Measurements from ENCODE around the gene MYLK2. TPM values are rescaled to one million over a fixed set of nuclear protein-coding genes. Genes with fewer than 3 reads are reported as not detected.

MYLK2 gene
- total and polyA plus RNA-seq, 9 donors = 0.08 to 0.35 (median 0.20) TPM; not detected in 6

- H3K36me3 ChIP-seq = no peaks in the 10 kb centered on the region
- no peak for DNase-seq
- no peak overlapping the region for H3K27ac ChIP-seq
- no peaks in the 10 kb centered on the region for H3K4me1 ChIP-seq (ENCODE audit: insufficient read depth)
- H3K27me3 ChIP-seq = no peaks in the 10 kb centered on the region
- no peaks in the 10 kb centered on the region for H3K9me3 ChIP-seq
- intact Hi-C loops (cut with DNase I) = no loop called here
- WGBS, 3 donors = 84 to 87% (median 86%) methylated on average over 6 of the region's 6 CpGs
- H3K4me3 ChIP-seq = no peak overlapping the region
- no peak for TF ChIP-seq CTCF (IDR thresholded peaks at IDR 0.05)
- no peak for TF ChIP-seq POLR2A (IDR thresholded peaks at IDR 0.05)
- no peak for TF ChIP-seq EP300 (IDR thresholded peaks at IDR 0.05)
These were observed 10.6 kb downstream of the MYLK2 start for GRCh38 chr20:31829731-31830130.

GRCh38 chr20:31830406-31830981 lies 11.3 kb downstream of the MYLK2 start:
- 81 to 91% (median 90%) methylated on average over 5 to 8 of the region's 8 CpGs for WGBS, 3 donors
- no peaks in the 10 kb centered on the region for H3K36me3 ChIP-seq
- intact Hi-C loops (cut with DNase I) = no loop called here
- H3K4me3 ChIP-seq = no peak overlapping the region
- H3K27me3 ChIP-seq = no peaks in the 10 kb centered on the region
- H3K9me3 ChIP-seq = no peaks in the 10 kb centered on the region
- no peak for DNase-seq
- H3K4me1 ChIP-seq (ENCODE audit: insufficient read depth) = no peaks in the 10 kb centered on the region
- H3K27ac ChIP-seq = no peak overlapping the region
- TF ChIP-seq POLR2A (IDR thresholded peaks at IDR 0.05) (no peak), CTCF (IDR thresholded peaks at IDR 0.05) (no peak), EP300 (IDR thresholded peaks at IDR 0.05) (no peak)

GRCh38 chr20:31831211-31831610 lies 12.1 kb downstream of the MYLK2 start:
- 89 to 97% (median 91%) methylated on average over 6 of the region's 6 CpGs for WGBS, 3 donors
- intact Hi-C loops (cut with DNase I) = no loop called here
- H3K4me3 ChIP-seq = no peak overlapping the region

GRCh38 chr20:31831771-31832306 lies 12.7 kb downstream of the MYLK2 start:
- intact Hi-C loops (cut with DNase I) = no loop called here
- Histone ChIP-seq H3K27ac (no peak overlapping the region), H3K27me3 (no peaks in the 10 kb centered on the region), H3K4me3 (no peak overlapping the region), H3K9me3 (no peaks in the 10 kb centered on the region), H3K36me3 (no peaks in the 10 kb centered on the region), H3K4me1 (ENCODE audit: insufficient read depth) (peaks cover 5% of the 10 kb centered on the region)
- WGBS, 3 donors = 83 to 88% (median 84%) methylated on average over 17 of the region's 17 CpGs
- TF ChIP-seq CTCF (IDR thresholded peaks at IDR 0.05) (no peak), POLR2A (IDR thresholded peaks at IDR 0.05) (no peak), EP300 (IDR thresholded peaks at IDR 0.05) (no peak)
- no peak for DNase-seq

More at GRCh38 chr20:31831211-31831610, 12.1 kb downstream of the MYLK2 start:
- H3K36me3 ChIP-seq = no peaks in the 10 kb centered on the region
- no peaks in the 10 kb centered on the region for H3K9me3 ChIP-seq
- peaks cover 5% of the 10 kb centered on the region for H3K4me1 ChIP-seq (ENCODE audit: insufficient read depth)
- H3K27me3 ChIP-seq = no peaks in the 10 kb centered on the region
- no peak overlapping the region for H3K27ac ChIP-seq
- no peak for TF ChIP-seq EP300 (IDR thresholded peaks at IDR 0.05)
- no peak for TF ChIP-seq POLR2A (IDR thresholded peaks at IDR 0.05)
- no peak for TF ChIP-seq CTCF (IDR thresholded peaks at IDR 0.05)
- DNase-seq = no peak
